Measurements from ENCODE around the gene OBSCN.

The OBSCN gene

DNA sequence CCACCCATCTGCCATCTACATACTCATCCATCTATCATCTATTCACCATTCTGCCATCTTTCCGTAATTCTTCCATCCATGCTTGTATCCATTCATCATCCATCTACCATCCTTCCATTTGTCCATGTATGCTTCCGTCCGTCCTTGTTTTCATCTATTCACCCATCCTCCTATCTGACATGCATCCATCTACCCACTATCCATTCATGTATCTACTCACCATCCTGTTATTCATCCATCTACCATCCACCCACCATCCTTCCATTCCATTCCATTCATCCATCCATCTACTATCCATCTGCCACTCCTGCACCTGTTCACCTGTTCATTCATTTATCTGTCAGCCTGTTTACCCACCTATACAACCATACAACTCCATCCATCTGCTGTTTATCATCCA lies 112.5 kb downstream of the OBSCN start:
- DNase-seq (ENCODE audit: low spot score), result no peak

DNA sequence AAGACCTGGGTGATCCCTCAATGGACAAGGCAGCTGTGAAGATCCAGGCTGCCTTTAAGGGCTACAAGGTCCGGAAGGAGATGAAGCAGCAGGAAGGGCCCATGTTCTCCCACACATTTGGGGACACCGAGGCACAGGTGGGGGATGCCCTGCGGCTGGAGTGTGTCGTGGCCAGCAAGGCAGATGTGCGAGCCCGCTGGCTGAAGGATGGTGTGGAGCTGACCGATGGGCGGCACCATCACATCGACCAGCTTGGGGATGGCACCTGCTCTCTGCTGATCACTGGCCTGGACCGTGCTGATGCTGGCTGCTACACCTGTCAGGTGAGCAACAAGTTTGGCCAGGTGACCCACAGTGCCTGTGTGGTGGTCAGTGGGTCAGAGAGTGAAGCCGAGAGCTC lies 113.6 kb downstream of the OBSCN start:
- no peak for DNase-seq (ENCODE audit: low spot score)

DNA sequence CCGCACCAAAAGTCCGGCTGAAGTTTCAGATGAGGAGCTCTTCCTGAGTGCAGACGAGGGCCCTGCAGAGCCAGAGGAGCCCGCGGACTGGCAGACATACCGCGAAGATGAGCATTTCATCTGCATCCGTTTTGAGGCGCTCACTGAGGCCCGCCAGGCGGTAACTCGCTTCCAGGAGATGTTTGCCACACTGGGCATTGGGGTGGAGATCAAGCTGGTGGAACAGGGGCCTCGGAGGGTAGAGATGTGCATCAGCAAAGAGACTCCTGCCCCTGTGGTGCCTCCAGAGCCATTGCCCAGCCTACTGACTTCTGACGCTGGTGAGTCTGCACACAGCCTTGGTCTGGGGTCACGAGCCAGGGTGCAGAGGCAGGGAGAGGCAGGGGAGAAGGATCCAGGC lies 114.1 kb downstream of the OBSCN start:
- DNase-seq (ENCODE audit: low spot score), result no peak

DNA sequence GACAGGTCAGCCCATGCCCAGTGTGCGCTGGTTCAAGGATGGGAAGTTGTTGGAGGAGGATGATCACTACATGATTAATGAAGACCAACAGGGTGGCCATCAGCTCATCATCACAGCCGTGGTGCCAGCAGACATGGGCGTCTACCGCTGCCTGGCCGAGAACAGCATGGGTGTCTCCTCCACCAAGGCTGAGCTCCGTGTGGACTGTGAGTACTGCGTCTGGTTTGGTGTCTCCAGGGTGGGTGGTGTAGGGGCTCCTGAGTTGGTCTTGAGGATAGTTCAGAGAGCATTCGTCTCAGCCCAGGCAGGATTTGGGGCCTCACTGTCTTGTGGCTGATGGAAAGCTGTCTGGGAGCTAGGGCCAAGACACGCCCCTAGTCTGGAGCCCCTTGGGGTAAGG lies 115.6 kb downstream of the OBSCN start:
- DNase-seq (ENCODE audit: low spot score), result no peak

DNA sequence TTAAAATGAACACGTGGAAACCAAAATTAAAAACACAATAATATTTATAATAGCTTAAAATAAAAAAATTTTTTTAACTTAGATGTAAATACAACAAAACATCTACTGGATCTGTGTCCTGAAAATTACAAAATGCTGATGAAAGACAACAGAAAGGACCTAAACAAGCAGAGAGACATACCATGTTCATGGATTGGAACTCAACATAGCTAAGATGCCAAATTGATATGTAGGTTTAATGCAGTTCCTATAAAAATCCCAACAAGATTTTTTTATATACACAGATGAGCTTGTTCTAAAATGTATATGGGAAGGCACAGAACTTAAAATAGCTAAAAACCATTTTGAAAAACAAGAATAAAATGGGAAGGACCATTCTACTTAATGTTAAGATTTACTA lies 117.4 kb downstream of the OBSCN start:
- no peak for DNase-seq (ENCODE audit: low spot score)

DNA sequence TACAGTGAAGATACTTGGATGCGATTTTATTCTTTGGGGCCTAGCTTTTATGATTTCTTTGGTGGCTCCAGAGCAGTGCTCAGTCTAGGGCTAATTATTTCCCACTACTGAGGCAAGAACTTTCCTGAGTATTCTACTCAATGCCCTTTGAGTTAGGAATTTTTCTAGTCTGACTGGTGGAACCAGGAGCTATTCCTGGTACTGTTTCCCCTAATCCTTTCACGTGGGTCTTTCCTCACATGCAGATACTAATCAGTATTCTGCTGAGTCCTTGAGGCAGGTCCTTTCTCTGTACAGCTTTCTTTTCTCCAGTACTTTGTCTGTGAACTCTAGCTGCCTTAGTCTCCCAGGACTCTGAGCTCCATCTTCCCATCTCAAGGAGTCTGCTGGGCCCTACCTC lies 122.0 kb downstream of the OBSCN start:
- DNase-seq (ENCODE audit: low spot score), result no peak

DNA sequence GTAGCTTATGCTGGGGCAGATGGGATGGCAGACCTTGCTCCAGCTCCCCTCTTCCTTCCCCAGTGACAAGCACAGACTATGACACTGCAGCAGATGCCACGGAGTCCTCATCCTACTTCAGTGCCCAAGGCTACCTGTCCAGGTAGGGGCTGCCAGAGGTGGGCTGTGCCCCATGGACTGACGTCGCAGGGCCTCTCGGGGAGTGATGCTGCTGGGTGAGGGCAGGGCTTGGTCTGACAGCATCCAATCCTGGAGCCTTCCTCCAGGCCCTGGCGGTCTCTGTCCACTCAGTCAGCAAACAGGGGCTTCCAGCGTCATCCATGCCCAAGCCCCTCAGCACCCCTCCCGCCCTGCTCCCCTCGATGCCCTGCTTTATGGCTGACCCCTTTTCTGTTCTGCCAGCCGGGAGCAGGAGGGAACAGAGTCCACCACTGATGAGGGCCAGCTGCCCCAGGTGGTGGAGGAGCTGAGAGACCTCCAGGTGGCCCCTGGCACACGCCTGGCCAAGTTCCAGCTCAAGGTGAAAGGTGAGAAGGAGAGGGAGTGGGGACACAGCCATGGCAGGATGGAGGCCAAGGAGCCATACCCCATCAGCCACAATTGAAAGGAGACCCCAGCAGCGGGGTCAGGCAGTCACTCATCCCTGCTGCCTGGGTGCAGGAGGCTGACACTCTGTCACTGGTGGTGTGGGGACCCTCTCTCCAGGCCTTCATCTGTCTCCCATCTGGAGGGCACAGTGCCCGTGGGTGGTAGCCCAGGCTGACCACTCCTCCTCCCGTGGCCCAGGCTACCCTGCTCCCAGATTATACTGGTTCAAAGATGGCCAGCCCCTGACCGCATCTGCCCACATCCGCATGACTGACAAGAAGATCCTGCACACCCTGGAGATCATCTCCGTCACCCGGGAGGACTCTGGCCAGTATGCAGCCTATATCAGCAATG lies 125.2 kb downstream of the OBSCN start:
- DNase-seq (ENCODE audit: low spot score), result no peak

DNA sequence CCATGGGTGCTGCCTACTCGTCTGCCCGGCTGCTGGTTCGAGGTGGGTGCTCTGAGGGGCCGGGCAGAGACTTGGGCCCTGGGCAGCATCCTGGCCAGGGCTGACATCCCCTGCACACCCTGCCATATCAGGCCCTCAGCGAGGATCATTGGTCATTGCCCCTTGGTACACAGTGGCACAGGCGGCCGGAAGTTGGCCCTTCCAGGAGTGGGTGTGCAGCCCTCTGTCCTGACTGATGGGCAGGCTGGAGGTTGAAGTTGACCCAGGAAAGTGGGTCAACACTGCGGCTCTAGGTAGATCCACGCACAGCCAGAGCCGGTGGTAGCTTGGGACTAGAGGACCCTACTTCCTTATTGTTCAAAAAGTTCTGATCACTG lies 125.9 kb downstream of the OBSCN start:
- no peak for DNase-seq (ENCODE audit: low spot score)

DNA sequence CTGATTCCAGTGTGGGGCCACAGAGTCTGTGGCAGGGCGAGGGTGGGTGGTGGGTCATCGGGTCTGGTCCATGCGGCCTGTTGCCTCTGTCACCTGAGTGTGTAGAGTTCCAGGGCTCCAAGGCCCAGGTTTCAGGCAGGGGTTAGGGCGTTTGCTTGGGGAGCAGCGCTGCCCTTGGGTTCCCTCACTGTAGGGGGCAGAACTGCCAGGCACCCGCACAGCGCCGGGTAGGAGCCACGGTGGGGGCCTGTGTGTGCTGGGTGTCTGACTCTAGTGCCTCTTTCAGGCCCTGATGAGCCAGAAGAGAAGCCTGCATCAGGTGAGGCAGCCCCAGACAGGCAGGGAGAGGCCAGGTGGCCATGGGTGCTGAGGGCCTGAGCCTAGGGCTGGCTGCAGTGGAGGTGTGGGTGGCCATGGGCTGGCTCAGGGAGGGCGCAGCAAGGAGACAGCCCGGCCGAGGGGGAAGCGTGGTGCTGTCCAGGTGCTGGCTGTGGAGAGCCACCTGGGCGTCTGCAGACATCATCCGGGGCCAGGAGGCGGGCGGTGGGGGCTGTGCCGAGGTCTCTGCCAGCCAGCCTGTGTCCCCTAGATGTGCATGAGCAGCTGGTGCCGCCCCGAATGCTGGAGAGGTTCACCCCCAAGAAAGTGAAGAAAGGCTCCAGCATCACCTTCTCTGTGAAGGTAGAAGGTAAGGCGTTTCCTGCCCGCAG lies 126.5 kb downstream of the OBSCN start:
- DNase-seq (ENCODE audit: low spot score), result no peak

DNA sequence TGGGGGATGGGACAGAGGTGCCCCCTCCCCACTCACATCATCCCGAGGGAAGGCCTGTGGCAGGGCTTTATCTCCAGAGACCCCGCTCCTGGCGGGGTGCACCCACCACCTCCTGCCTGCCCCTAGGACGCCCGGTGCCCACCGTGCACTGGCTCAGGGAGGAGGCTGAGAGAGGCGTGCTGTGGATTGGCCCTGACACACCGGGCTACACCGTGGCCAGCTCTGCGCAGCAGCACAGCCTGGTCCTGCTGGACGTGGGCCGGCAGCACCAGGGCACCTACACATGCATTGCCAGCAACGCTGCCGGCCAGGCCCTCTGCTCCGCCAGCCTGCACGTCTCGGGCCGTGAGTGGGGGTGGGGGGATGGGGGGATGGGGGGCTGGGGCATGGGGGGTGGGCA lies 127.1 kb downstream of the OBSCN start:
- DNase-seq (ENCODE audit: low spot score), result no peak

DNA sequence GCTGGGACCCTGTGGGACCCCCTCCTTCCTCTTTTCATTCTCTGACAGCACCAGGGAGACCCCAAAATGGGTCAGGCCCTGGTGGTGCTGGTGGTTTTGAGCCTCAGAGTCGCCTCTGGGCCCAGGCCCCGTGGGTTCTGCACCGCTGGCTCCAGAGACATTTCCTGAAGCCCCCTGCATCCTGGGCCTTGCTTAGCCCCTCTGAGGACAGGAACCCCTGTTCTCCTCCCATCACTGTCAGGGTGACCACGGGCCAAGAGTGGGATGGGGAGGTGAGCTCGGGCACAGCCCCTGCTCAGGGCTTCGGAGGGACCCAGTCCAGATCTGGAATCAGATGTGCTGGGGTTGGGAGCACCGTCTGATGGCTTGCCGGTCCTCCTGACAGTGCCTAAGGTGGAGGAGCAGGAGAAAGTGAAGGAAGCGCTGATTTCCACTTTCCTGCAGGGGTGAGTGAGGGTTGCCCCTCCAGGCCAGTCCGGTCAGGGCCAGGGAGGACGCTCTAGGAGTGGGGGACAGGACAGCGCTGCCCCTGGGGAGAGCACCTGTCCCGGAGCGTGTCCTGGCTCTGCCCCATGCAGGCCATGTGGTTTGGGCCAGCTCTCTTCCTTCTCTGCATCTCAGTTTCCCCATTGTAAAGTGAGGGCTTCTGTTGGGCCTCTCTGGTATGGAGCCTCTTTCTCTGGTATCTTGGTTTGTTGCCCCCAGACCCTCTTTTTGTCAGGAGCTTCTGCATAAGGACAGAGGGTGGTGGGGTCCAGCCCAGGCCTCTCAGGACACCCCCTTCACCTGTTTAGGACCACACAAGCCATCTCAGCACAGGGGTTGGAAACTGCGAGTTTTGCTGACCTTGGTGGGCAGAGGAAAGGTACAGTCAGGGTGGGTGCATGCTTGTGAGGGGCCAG lies 127.8 kb downstream of the OBSCN start:
- DNase-seq (ENCODE audit: low spot score), result no peak

DNA sequence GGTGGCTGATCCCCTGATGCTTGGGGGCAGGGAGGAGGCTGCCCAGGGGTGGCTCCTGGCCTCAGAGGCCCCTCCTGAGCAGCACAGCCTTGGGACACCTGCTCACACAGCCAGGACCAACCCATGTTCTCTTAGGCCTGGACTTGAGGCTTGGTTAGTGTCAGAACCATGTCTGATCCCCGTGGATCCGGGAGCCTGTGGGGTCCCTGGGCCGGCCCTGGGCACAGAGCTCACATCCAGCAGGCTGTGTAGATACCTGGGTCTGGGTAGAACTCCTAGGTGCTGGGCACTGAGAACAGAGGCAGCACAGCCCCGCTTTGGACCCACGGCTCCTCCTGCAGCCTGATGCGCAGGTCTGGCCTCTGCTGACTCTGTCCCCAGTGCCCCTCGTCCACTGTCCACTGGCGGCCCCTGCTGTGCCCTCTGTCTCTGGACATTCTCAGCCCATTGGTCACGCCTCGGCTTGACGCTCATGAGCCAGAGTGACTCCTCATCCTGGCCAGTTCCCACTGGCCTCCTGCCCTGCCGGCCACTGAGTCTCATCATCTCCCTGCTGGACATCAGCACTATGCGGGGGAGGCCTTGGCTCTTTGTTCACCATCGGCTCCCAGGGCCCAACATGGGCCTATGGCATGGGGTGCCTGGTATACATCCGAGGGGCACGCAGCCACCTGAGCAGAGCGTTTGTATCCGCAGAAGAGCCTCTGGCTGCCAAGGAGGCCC lies 128.6 kb downstream of the OBSCN start:
- DNase-seq (ENCODE audit: low spot score), result no peak

DNA sequence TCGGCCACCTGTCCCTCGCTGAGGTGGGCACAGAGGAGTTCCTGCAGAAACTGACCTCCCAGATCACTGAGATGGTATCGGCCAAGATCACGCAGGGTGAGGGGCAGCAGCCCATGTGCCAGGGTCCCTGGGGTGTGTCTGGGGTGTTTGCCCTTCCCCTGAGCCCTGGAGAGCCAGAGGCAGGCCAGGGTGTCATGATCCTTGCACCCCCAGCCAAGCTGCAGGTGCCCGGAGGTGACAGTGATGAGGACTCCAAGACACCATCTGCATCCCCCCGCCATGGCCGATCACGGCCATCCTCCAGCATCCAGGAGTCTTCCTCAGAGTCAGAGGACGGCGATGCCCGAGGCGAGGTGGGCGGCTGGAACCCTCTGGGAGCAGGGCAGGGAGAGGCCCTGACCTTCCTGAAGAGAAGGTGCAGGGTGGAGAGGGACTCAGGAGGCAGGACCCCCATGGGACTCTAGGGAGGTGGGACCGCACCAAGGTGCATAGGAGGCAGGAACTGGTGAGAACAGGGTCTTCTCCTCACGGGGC lies 129.3 kb downstream of the OBSCN start:
- DNase-seq (ENCODE audit: low spot score), result no peak

DNA sequence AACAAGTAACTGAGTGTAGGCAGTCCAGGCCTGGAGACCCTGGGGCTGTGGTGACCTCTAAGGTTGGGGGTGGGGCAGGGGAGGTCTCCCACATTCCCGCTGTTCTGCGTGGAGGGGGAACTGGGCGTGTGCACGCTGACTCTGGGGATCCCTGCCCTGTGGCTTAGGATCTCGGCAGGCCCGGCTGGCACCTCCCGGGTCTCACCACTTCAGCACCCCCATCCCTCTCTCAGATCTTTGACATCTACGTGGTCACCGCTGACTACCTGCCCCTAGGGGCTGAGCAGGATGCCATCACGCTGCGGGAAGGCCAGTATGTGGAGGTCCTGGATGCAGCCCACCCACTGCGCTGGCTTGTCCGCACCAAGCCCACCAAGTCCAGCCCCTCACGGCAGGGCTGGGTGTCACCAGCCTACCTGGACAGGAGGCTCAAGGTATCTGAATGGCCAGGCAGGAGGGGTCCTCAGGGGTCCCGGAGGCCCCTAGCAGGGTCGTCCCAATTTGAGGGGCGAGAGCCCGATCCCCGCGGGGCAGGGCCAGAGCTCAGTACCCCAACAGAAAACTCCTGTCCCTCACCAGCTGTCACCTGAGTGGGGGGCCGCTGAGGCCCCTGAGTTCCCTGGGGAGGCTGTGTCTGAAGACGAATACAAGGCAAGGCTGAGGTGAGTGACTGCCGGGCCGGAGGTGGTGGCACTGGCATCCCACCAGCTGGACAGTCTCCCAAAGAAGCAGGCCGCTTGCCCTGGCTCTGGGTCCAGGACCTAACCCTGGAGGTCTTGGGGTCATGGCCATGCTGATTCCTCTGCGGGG lies 130.1 kb downstream of the OBSCN start:
- DNase-seq (ENCODE audit: low spot score), result no peak

DNA sequence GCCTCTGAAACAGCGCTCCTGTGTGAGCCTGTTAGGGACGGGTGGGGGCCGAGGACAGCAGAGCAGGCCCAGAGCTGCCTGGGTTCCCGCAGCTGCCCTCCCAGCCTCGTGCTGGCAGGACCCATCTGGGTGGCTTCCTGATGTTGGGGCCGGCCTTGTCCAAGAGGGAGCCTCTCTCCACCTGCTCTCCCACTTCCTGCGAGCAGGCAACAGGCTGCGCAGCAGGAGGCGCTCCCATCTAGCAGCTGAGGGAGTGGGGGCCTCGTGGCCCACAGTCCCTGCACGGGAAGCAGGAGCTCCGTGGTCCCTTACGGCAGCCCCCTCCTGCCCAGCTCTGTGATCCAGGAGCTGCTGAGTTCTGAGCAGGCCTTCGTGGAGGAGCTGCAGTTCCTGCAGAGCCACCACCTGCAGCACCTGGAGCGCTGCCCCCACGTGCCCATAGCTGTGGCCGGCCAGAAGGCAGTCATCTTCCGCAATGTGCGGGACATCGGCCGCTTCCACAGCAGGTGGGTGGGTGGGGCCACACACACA lies 130.7 kb downstream of the OBSCN start:
- DNase-seq (ENCODE audit: low spot score), result no peak

DNA sequence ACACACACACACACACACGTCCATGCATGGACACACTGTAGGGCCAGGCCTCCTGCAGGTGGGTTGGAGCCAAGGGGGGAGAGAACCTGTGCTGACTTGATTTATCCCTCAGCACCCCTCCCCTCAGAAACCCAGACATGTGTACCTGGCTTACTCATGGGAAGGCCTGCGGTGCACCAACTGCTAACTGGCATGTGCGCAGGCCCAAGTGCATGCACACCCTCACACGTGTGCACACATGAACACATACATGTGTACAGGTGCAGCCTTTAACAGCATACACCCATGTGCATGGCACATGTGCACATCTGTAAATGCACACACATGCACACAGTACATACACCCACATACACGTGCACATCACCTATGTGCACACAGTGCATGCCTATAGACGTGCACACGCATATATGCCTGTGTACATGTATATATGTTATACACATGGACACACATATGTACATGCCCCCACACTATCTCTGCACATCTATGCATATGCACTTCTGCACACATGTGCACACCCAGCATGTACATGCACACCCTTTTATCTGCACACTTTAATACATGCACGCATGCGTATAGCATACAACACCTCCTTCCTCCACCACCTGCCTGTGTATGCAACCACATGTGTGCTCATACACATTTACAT lies 131.3 kb downstream of the OBSCN start:
- no peak for DNase-seq (ENCODE audit: low spot score)

DNA sequence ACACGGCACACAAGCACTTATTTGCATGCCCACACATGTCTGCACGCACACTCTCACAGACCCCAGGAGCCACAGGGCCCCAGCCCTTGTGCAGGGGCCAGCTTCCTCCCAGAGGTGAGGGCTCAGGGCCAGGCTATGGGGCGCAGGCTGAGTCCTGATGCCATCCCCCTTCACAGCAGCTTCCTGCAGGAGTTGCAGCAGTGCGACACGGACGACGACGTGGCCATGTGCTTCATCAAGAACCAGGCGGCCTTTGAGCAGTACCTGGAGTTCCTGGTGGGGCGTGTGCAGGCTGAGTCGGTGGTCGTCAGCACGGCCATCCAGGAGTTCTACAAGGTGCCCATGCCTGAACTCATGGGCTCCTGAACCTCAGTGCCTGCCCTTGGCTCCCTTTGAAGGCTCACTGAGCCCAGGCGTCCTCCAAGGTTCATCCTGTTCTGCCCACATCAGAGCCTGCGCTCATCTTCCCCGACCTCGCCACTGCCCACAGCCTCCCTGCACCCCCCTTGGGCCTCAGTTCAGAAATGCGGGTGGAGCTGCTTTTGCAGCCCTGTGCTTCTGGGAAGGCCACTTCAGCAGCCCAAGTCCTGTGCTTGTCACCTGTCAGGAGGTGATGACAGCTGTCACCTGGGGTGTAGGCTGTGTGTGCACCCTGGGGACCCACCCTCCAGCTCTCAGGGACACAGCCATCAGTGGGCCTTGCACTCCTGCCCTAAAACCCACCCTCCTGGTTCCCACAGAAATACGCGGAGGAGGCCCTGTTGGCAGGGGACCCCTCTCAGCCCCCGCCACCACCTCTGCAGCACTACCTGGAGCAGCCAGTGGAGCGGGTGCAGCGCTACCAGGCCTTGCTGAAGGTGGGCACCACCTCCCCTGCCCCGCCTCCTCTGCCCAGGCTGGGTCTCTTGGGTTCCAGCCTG lies 132.2 kb downstream of the OBSCN start:
- no peak for DNase-seq (ENCODE audit: low spot score)

DNA sequence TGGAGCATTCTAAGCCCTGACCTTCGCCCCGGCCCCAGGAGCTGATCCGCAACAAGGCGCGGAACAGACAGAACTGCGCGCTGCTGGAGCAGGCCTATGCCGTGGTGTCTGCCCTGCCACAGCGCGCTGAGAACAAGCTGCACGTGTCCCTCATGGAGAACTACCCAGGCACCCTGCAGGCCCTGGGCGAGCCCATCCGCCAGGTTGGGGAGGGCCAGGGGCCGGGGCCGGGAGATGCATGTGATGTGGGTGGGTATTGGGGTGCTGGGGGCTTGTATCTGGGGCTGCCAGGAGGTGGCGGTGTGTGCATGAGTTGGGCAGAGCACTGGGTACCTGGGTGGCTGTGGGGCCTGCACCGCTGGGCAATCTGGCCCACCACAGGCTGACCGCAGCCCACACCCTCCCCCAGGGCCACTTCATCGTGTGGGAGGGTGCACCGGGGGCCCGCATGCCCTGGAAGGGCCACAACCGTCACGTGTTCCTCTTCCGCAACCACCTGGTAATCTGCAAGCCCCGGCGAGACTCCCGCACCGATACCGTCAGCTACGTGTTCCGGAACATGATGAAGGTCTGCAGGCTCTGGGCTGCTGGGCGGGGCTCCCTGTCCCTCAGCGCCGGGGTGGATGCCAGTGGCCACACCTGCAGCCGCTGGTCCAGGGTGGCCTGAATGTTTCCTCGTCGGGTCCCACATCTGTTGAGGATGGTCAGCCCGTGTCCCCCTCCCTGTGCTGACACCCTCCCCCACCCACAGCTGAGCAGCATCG lies 133.0 kb downstream of the OBSCN start:
- DNase-seq (ENCODE audit: low spot score), result no peak

Data from putamen (tissue), 1 donor.